H9 (cell line): ENCODE results near the gene GALNT7. TPM values are rescaled to one million over a fixed set of nuclear protein-coding genes. Genes with fewer than 3 reads are reported as not detected.

Source experiments
- DNase-seq: peaks from one replicate; pipeline ENCODE4 v3.0.0-alpha.2; 2017
- H2AFZ ChIP-seq: one replicate; pipeline ENCODE4 v1.6.1; 2013; ENCODE audit warnings: mild to moderate bottlenecking, low read length, control low read depth, moderate library complexity
- H2AK5ac ChIP-seq: 2 replicates; pipeline ENCODE4 v1.6.1; 2013; ENCODE audit warnings: low read length, control low read depth, mixed read lengths; ENCODE audit not compliant: insufficient read length
- H2BK120ac ChIP-seq: one replicate; pipeline ENCODE4 v1.6.1; 2013; ENCODE audit warnings: low read depth, mild to moderate bottlenecking, low read length, control low read depth, inconsistent platforms; ENCODE audit not compliant: poor library complexity, severe bottlenecking
- H2BK12ac ChIP-seq: 2 replicates; pipeline ENCODE4 v1.6.1; 2013; ENCODE audit warnings: low read length, control low read depth, mixed read lengths, low read depth; ENCODE audit not compliant: insufficient read length
- H2BK15ac ChIP-seq: 2 replicates; pipeline ENCODE4 v1.6.1; 2013; ENCODE audit warnings: low read depth, low read length, control low read depth
- H2BK20ac ChIP-seq: one replicate; pipeline ENCODE4 v1.6.1; 2013; ENCODE audit warnings: low read depth, mild to moderate bottlenecking, low read length, control low read depth, inconsistent platforms; ENCODE audit not compliant: poor library complexity, severe bottlenecking
- H2BK5ac ChIP-seq: 2 replicates; pipeline ENCODE4 v1.6.1; 2013; ENCODE audit warnings: low read length, control low read depth, mixed read lengths; ENCODE audit not compliant: insufficient read length
- H3K14ac ChIP-seq: 2 replicates; pipeline ENCODE4 v1.6.1; 2013; ENCODE audit warnings: low read length, control low read depth; ENCODE audit not compliant: insufficient read depth
- H3K18ac ChIP-seq: 2 replicates; pipeline ENCODE4 v1.6.1; 2013; ENCODE audit warnings: low read depth, mild to moderate bottlenecking, mixed read lengths, low read length, control low read depth; ENCODE audit not compliant: insufficient read length
- H3K23ac ChIP-seq: 2 replicates; pipeline ENCODE4 v1.6.1; 2013; ENCODE audit warnings: low read length, control low read depth, mixed read lengths, low read depth; ENCODE audit not compliant: insufficient read length
- H3K23me2 ChIP-seq: 2 replicates; pipeline ENCODE4 v1.6.1; 2013; ENCODE audit warnings: low read depth, mild to moderate bottlenecking, mixed read lengths, low read length, control low read depth; ENCODE audit not compliant: insufficient read length, poor library complexity, severe bottlenecking
- H3K27ac ChIP-seq: 2 replicates; pipeline ENCODE4 v1.5.1; 2013; ENCODE audit warnings: low read length, control low read depth, mixed read lengths, low read depth; ENCODE audit not compliant: insufficient read length
- H3K27me3 ChIP-seq: 2 replicates; pipeline ENCODE4 v1.6.1; 2013; ENCODE audit warnings: low read length, control low read depth, inconsistent platforms; ENCODE audit not compliant: insufficient read depth
- H3K4ac ChIP-seq: 2 replicates; pipeline ENCODE4 v1.6.1; 2013; ENCODE audit warnings: low read depth, mild to moderate bottlenecking, control low read depth, inconsistent platforms, low read length, moderate library complexity
- H3K4me1 ChIP-seq: 2 replicates; pipeline ENCODE4 v1.6.1; 2013; ENCODE audit warnings: low read length, control low read depth, inconsistent platforms; ENCODE audit not compliant: insufficient read depth
- H3K4me2 ChIP-seq: 2 replicates; pipeline ENCODE4 v1.6.1; 2013; ENCODE audit warnings: low read length, control low read depth, mixed read lengths; ENCODE audit not compliant: insufficient read length, insufficient read depth
- H3K56ac ChIP-seq: 2 replicates; pipeline ENCODE4 v1.6.1; 2013; ENCODE audit warnings: low read depth, mild to moderate bottlenecking, mixed read lengths, low read length, control low read depth; ENCODE audit not compliant: insufficient read length
- H3K79me1 ChIP-seq: 2 replicates; pipeline ENCODE4 v1.6.1; 2013; ENCODE audit warnings: low read depth, mild to moderate bottlenecking, moderate library complexity, low read length, control low read depth, inconsistent platforms; ENCODE audit not compliant: insufficient read depth, poor library complexity, severe bottlenecking
- H3K79me2 ChIP-seq: 2 replicates; pipeline ENCODE4 v1.6.1; 2013; ENCODE audit warnings: low read length, control low read depth, inconsistent platforms; ENCODE audit not compliant: insufficient read depth
- H3K9ac ChIP-seq: 2 replicates; pipeline ENCODE4 v1.6.1; 2013; ENCODE audit warnings: low read length, control low read depth, mixed read lengths; ENCODE audit not compliant: insufficient read length; ENCODE audit errors: extremely low read depth
- H3K9me3 ChIP-seq: one replicate; pipeline ENCODE4 v1.6.1; 2013; ENCODE audit warnings: low read depth, low read length, inconsistent platforms; ENCODE audit not compliant: control insufficient read depth
- H3T11ph ChIP-seq: one replicate; pipeline ENCODE4 v1.6.1; 2013; ENCODE audit warnings: mild to moderate bottlenecking, low read length, control low read depth, inconsistent platforms
- H4K20me1 ChIP-seq: one replicate; pipeline ENCODE4 v1.6.1; 2013; ENCODE audit not compliant: control insufficient read depth, insufficient read length, insufficient read depth
- H4K5ac ChIP-seq: 2 replicates; pipeline ENCODE4 v1.6.1; 2013; ENCODE audit warnings: low read depth, mild to moderate bottlenecking, mixed read lengths, low read length, control low read depth; ENCODE audit not compliant: insufficient read length
- H4K8ac ChIP-seq: replicated peaks from 2 replicates; pipeline ENCODE4 v1.6.1; 2013; ENCODE audit warnings: low read length, control low read depth, mixed read lengths, low read depth; ENCODE audit not compliant: insufficient read length
- H4K91ac ChIP-seq: 2 replicates; pipeline ENCODE4 v1.6.1; 2013; ENCODE audit warnings: low read depth, mild to moderate bottlenecking, moderate library complexity, mixed read lengths, low read length, control low read depth; ENCODE audit not compliant: insufficient read length
- H3K27ac Mint-ChIP-seq, 3 experiments: 2 replicates in 2 of 3; 3 replicates in 1 of 3; pipeline ENCODE4 v1.8.0; 2020 to 2021; ENCODE audit warnings: mixed read lengths in 3 of 3, mild to moderate bottlenecking in 1 of 3, moderate library complexity in 1 of 3
- H3K27me3 Mint-ChIP-seq: 2 replicates; pipeline ENCODE4 v1.8.0; 2021; ENCODE audit warnings: low read depth, mild to moderate bottlenecking, moderate library complexity, mixed read lengths
- H3K36me3 Mint-ChIP-seq, 3 experiments: 2 replicates in 2 of 3; 3 replicates in 1 of 3; pipeline ENCODE4 v1.8.0; 2020 to 2021; ENCODE audit warnings: low read depth in 3 of 3, mixed read lengths in 3 of 3; ENCODE audit not compliant: insufficient read depth in 1 of 3
- H3K4me1 Mint-ChIP-seq, 2 experiments: 2 replicates each; pipeline ENCODE4 v1.8.0; 2020; ENCODE audit warnings: mixed read lengths in 2 of 2
- H3K4me3 Mint-ChIP-seq, 2 experiments: 2 replicates in 1 of 2; 3 replicates in 1 of 2; pipeline ENCODE4 v1.8.0; 2020 to 2021; ENCODE audit warnings: mild to moderate bottlenecking in 2 of 2, mixed read lengths in 2 of 2, moderate library complexity in 1 of 2
- H3K9me3 Mint-ChIP-seq, 2 experiments: 2 replicates in 1 of 2; 3 replicates in 1 of 2; pipeline ENCODE4 v1.8.0; 2020; ENCODE audit warnings: mild to moderate bottlenecking in 2 of 2, mixed read lengths in 2 of 2, moderate library complexity in 1 of 2
- CTCF ChIP-seq: fragments of 200-600 bp; sonication (generic); conservative IDR thresholded peaks from 3 replicates; pipeline ENCODE4 v1.8.0; 2021; ENCODE audit warnings: antibody characterized with exemption, mild to moderate bottlenecking
- total RNA-seq: library from RNA; stranded (reverse); gene quantifications from 2 replicates; pipeline ENCODE4 v1.2.1, GENCODE V29; 2021

The GALNT7 gene
- total RNA-seq, 1 experiment from 2014 or later = 57.3 TPM

DNA sequence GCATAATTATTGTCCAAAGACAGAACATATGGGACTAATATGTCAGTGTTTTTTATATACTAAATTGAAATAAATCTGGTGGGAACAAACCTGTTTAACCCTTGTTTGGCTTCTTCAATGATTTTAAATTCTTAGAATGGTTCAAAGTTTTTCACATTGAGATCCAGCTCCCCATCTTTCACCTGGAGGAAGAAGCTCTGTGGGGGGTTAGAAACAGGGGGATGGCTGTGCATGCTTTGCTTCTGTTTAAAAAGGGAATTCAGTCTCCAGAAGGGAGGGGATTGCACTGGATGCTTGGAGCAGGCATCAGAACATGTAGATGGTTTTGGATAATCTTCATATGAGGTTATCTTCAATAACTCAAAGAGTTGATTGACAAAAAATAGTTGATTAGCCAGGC lies 72.1 kb downstream of the GALNT7 start:
- Mint-ChIP-seq H3K27me3 (no peaks in the 10 kb centered on the region), H3K9me3 (no peaks in the 10 kb centered on the region), H3K4me1 (peaks cover 69 to 76% of the 10 kb centered on the region in 2 experiments), H3K4me3 (no peak overlapping the region), H3K36me3 (no peaks in the 10 kb centered on the region), H3K27ac (peak overlapping the region in 1 of 3 experiments; percentile 92; a peak in 3 of 7 replicates)
- H3K4me1 ChIP-seq = peaks cover 15% of the 10 kb centered on the region
- no peak overlapping the region for H2AK5ac ChIP-seq
- TF ChIP-seq CTCF = no peak
- no peak overlapping the region for H4K5ac ChIP-seq
- H3K23me2 ChIP-seq = no peaks in the 10 kb centered on the region
- no peaks in the 10 kb centered on the region for H3K9me3 ChIP-seq
- no peak overlapping the region for H3K4me2 ChIP-seq
- no peaks in the 10 kb centered on the region for H4K20me1 ChIP-seq
- no peak overlapping the region for H2AFZ ChIP-seq
- H3K4ac ChIP-seq = no peak overlapping the region
- no peak overlapping the region for H4K91ac ChIP-seq
- H3T11ph ChIP-seq = no peak overlapping the region
- no peak overlapping the region for H2BK120ac ChIP-seq
- H3K79me1 ChIP-seq = no peaks in the 10 kb centered on the region
- H3K56ac ChIP-seq = no peak overlapping the region
- H2BK12ac ChIP-seq = no peak overlapping the region
- no peak overlapping the region for H3K27ac ChIP-seq
- no peak overlapping the region for H3K18ac ChIP-seq
- no peak overlapping the region for H4K8ac ChIP-seq
- H3K27me3 ChIP-seq = no peaks in the 10 kb centered on the region
- no peak for DNase-seq
- H2BK5ac ChIP-seq = no peak overlapping the region
- H3K9ac ChIP-seq = no peak overlapping the region
- H2BK15ac ChIP-seq = no peak overlapping the region
- no peak overlapping the region for H3K14ac ChIP-seq
- no peak overlapping the region for H2BK20ac ChIP-seq
- H3K79me2 ChIP-seq = peaks cover 9% of the 10 kb centered on the region; the same call in 1 of the 2 replicates
- no peak overlapping the region for H3K23ac ChIP-seq
